Raji (cell line): Measurements from ENCODE around the gene LAMC2.

Experiments used
- POLR2A ChIP-seq: IDR thresholded peaks from 2 replicates; pipeline ENCODE4 v1.6.1; 2011; ENCODE audit warnings: low read depth, low read length, control low read depth; ENCODE audit not compliant: insufficient read depth

Gene LAMC2

DNA sequence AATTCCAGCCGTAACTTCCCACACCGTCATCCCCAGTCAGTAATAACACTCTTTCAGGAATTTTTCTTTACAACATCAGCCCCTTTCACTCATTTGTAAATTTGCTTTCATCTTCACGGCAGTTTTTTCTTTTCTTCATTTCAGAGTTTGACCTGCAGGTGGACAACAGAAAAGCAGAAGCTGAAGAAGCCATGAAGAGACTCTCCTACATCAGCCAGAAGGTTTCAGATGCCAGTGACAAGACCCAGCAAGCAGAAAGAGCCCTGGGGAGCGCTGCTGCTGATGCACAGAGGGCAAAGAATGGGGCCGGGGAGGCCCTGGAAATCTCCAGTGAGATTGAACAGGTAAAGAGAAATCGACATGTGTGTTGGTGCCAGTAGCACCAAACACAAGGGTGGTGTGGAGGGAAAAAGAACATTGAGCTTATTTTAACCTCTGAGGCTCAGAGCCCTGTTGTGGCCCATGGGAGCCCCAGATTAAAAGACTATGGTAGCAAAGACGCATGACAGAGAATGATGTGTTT is 53.2 kb downstream of the LAMC2 start:
- TF ChIP-seq POLR2A, result no peak

DNA sequence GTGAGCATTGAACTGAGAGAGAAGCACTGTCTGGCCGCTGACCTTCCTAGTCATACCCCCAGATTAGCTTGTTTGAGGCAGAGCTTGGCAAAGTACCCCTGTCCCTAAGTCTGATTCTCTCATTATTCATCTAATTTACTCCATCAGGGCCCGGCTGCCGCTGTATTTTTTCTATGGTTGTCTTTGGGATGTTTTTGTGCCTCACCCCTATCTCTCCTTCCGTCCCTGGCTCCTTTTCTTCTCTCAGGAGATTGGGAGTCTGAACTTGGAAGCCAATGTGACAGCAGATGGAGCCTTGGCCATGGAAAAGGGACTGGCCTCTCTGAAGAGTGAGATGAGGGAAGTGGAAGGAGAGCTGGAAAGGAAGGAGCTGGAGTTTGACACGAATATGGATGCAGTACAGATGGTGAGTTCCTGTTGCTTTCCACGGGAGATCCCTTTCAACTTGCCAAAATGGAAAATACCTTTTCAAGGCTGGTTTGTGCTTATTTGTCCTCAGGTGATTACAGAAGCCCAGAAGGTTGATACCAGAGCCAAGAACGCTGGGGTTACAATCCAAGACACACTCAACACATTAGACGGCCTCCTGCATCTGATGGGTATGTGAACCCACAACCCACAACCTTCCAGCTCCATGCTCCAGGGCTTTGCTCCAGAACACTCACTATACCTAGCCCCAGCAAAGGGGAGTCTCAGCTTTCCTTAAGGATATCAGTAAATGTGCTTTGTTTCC is 53.9 kb downstream of the LAMC2 start:
- TF ChIP-seq POLR2A, result no peak

DNA sequence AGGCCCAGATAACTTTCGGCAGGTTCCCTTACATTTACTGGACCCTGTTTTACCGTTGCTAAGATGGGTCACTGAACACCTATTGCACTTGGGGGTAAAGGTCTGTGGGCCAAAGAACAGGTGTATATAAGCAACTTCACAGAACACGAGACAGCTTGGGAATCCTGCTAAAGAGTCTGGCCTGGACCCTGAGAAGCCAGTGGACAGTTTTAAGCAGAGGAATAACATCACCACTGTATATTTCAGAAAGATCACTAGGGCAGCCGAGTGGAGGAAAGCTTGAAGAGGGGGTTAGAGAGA is 54.4 kb downstream of the LAMC2 start:
- TF ChIP-seq POLR2A, result no peak

DNA sequence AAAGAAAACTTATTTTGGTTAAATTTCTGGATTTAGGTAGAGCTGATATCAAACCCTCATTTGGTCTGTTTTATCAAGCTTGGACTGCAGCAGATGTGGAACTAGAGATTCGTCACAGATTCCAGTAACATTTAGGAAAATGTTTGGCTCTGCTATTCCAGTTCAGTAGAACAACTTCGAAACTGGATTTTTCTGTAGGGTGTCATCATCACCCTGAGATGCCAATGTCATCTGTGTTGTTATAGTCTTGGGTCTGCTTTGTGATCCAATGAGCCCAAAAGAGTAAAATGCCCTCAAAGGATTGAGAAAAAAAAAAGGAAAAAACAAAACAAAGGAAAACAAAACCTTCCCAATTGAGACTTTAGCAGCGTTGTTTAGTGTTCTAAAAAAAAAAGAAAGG is 55.4 kb downstream of the LAMC2 start:
- TF ChIP-seq POLR2A, result no peak

DNA sequence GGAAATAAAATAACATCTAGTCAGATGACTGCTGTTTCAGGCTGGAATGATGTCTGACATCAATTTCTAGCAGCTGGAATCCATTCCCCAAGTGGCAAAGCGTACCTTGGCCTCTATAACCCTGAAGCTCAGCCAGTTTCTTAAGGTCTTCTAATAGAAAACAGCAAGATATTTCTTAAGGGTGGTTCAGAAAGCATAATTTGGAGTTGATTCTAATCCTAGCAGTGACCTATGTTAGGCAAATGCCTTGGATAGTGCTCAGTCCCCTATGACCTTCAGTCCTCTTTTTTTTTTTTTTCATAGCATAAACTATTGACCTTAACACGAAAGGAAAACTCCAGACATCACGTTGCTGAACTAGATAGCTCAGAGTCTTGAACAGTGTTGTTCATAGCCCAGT is 56.5 kb downstream of the LAMC2 start:
- no peak for TF ChIP-seq POLR2A

DNA sequence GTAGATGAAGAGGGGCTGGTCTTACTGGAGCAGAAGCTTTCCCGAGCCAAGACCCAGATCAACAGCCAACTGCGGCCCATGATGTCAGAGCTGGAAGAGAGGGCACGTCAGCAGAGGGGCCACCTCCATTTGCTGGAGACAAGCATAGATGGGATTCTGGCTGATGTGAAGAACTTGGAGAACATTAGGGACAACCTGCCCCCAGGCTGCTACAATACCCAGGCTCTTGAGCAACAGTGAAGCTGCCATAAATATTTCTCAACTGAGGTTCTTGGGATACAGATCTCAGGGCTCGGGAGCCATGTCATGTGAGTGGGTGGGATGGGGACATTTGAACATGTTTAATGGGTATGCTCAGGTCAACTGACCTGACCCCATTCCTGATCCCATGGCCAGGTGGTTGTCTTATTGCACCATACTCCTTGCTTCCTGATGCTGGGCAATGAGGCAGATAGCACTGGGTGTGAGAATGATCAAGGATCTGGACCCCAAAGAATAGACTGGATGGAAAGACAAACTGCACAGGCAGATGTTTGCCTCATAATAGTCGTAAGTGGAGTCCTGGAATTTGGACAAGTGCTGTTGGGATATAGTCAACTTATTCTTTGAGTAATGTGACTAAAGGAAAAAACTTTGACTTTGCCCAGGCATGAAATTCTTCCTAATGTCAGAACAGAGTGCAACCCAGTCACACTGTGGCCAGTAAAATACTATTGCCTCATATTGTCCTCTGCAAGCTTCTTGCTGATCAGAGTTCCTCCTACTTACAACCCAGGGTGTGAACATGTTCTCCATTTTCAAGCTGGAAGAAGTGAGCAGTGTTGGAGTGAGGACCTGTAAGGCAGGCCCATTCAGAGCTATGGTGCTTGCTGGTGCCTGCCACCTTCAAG is 57.3 kb downstream of the LAMC2 start:
- TF ChIP-seq POLR2A, result no peak

DNA sequence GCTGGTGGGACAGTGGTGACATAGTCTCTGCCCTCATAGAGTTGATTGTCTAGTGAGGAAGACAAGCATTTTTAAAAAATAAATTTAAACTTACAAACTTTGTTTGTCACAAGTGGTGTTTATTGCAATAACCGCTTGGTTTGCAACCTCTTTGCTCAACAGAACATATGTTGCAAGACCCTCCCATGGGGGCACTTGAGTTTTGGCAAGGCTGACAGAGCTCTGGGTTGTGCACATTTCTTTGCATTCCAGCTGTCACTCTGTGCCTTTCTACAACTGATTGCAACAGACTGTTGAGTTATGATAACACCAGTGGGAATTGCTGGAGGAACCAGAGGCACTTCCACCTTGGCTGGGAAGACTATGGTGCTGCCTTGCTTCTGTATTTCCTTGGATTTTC is 58.4 kb downstream of the LAMC2 start:
- TF ChIP-seq POLR2A, result no peak

DNA sequence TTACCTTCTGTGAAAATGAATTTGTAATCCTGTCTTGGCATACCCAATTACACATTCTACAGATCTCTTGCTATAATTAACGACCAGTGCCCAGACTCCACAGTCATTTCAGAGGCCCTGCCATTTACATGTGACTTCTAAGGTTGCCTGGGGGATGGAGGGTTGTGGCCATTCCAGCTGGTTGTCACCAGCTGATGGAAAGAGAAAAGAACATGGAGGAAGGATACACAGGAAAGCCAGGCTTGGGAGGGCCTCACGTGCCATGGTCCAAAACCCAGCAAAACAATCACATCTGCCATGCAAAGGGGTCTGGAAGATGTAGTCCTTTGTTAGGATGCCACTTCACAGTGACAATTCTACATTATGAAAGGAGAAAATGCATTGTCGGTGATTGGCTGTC is 59.3 kb downstream of the LAMC2 start:
- no peak for TF ChIP-seq POLR2A

DNA sequence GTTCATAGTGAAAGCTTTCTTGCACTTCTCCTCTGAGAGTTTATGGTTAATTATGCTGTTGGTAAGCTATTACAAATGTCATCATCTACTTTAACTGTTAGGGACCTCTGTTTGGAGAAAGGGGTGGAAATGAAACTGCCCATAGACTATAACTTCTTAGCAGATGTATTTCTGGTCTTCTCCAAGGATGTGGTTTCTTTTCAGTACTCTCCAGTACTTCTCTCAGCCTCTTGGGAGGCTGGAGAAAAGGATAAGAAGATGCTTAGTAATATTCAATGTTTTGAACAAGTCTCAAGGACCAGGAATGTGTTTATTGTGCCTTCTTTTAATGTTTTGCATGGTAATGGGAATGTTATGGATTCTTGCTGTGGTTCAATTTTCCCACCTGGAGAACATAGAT is 60.4 kb downstream of the LAMC2 start:
- TF ChIP-seq POLR2A, result no peak

DNA sequence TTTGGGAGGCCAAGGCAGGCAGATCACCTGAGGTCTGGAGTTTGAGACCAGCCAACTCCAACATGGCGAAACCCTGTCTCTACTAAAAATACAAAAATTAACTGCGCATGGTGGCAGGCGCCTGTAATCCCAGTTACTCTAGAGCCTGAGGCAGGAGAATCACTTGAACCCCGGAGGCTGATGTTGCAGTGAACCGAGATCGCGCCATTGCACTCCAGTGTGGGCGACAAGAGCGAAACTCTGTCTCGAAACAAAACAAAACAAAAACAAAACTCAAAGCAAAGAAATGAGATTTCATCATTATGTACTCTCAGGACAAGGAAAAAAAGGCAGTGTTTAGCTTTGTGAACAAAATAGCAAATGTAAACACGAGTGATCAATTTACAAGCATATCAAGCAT is 61.0 kb downstream of the LAMC2 start:
- TF ChIP-seq POLR2A, result no peak

DNA sequence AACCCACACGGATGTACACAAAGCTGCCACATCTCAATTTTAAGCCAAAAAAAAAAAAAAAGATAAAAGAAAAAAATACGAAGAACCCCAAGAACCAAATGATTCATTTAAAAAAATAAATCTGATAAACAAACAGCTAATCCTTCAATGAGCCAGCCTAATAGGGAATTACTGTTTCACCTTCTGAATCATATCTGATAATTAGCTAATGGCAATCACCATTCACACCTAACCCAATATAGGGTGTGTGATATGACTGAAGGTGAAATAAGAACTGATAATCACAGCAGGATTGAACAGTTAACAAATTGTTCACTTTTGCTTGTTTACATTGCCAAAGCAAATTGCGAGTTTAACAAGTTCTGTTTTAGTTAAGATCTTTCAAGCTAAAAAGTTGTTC is 61.4 kb downstream of the LAMC2 start:
- TF ChIP-seq POLR2A, result no peak

DNA sequence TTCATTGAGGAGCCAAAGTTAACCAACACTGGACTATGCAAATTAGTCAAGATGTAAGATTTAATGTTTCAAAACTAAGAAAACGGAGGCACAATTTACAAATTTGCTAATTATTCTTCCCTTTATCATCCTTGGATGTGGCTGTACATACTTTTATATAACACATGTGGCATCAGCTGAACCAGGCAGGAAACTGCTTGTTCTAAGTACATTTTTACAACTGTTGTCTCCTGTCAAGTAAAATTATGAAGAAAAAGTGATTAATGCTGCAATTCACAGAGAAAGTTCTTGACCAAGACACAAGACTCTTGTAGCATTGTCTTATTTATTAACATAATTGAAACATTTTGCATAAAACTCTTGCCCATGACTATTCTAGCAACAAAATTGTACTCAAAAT is 61.9 kb downstream of the LAMC2 start:
- TF ChIP-seq POLR2A, result no peak

DNA sequence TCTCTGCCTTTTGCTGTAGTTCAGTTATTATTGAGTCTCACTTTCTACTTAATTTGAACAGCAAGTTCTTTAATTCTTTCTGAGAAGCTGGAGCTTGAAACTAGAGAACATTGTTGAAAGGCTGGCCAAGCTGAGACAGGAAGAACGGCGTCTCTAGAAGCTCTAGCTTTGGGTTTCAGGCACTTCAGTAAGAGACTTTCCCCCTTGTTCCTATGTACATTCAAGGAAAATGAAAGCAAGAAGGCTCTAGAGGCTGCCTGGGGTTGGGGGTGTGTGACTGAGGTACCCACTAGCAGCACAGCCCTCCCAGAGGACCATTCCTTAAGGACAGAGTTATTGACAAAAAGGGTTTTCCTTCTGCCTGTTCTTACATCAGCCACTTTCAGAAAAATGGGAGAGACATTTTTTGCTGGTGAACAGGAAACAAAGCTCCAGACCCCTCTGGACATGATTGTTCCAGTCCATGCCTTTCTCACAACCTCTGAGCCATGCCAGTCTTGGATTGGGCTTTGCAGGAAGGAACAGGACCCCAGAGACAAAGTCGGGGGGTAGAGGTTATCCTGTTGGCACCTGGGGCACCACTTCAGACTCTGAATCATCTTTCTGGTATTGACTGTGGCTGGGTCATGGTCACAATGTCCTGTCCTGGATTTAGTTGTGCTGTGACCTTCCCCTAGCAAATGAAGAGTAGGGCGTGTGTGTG is 63.1 kb downstream of the LAMC2 start:
- no peak for TF ChIP-seq POLR2A

DNA sequence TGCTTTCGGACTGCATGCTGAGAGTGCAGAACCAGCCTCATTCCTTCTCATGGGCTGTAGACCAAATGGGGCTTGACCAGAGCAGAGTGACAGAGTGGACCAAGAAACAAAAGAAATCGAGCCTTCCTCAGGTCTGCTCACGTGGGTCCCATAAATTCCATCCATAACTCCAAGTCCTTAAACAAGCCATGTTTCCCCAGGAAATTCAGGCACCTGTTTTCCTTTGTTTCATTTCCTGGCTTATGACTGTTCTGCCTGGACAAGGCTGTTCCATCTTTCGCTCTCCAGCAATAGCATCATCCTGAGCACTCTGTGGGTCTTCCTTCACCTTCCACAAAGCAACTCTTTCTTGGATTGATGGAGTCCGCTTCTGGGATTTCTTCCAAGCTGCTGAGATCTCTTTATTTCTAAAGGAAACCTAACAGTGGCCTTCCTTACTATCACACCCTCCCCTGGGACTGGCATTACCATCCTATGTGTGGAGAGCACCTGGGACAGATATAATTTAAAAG is 63.9 kb downstream of the LAMC2 start:
- TF ChIP-seq POLR2A, result no peak
